ENCODE measurements around the gene SOHLH1.

The SOHLH1 gene

DNA sequence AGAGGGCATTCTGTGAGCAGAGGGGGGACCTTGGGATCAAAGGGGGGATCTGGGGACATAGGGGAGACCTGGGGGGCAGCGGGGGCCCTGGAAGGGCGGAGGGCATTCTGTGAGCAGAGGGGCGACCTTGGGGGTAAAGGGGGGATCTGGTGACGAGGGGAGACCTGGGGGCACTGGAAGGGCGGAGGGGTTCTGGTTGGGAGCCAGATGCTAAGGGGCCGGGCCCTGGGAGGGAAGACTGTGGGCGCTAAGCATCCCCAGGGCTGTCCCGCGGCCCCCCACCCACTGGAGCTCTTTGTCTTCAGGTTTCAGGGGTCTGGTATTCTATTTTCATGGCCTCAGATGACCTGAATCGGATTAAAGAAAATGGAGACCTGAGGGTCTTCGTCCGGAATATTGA, 35.4 kb downstream of the SOHLH1 start:
- Histone ChIP-seq H3K79me2 (ENCODE audit: insufficient read depth, low read depth) (no peaks in the 10 kb centered on the region), H3K4me3 (IDR thresholded peaks at IDR 0.05; ENCODE audit: insufficient read depth, low read depth, low read length) (no peak overlapping the region), H3K4me1 (ENCODE audit: low read depth, poor library complexity, severe bottlenecking) (no peaks in the 10 kb centered on the region), H3K4me2 (no peak overlapping the region), H2AFZ (ENCODE audit: low read depth) (no peak overlapping the region), H3K27ac (no peak overlapping the region), H3K36me3 (ENCODE audit: insufficient read depth) (no peaks in the 10 kb centered on the region), H3K27me3 (ENCODE audit: insufficient read depth, low read depth) (peaks cover 62% of the 10 kb centered on the region), H3K9ac (no peak overlapping the region), H4K20me1 (ENCODE audit: insufficient read depth) (no peaks in the 10 kb centered on the region)
- TF ChIP-seq, protein P1, sequence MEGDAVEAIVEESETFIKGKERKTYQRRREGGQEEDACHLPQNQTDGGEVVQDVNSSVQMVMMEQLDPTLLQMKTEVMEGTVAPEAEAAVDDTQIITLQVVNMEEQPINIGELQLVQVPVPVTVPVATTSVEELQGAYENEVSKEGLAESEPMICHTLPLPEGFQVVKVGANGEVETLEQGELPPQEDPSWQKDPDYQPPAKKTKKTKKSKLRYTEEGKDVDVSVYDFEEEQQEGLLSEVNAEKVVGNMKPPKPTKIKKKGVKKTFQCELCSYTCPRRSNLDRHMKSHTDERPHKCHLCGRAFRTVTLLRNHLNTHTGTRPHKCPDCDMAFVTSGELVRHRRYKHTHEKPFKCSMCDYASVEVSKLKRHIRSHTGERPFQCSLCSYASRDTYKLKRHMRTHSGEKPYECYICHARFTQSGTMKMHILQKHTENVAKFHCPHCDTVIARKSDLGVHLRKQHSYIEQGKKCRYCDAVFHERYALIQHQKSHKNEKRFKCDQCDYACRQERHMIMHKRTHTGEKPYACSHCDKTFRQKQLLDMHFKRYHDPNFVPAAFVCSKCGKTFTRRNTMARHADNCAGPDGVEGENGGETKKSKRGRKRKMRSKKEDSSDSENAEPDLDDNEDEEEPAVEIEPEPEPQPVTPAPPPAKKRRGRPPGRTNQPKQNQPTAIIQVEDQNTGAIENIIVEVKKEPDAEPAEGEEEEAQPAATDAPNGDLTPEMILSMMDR (conservative IDR thresholded peaks at IDR 0.05; ENCODE audit: low read depth, low read length): no peak

DNA sequence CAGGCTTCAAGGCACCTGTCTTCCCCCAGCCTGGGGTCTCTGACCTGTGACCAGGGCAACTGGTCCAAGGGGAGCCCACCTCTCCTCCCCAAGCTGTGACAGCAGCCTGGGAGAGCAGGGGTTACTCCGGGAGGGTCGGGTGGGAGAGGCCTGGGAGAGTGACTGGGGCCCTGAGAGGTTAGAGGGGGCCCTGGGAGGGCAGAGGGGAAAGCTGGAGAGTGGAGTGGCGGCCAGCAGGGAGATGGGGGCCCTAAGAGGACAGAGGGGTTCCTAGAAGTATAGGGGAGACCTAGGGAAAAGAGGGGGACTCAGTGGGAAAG, 35.9 kb downstream of the SOHLH1 start:
- Histone ChIP-seq H3K4me1 (ENCODE audit: low read depth, poor library complexity, severe bottlenecking) (no peaks in the 10 kb centered on the region), H3K79me2 (ENCODE audit: insufficient read depth, low read depth) (no peaks in the 10 kb centered on the region), H3K9ac (no peak overlapping the region), H3K36me3 (ENCODE audit: insufficient read depth) (no peaks in the 10 kb centered on the region), H3K27ac (no peak overlapping the region), H4K20me1 (ENCODE audit: insufficient read depth) (no peaks in the 10 kb centered on the region), H3K27me3 (ENCODE audit: insufficient read depth, low read depth) (peaks cover 67% of the 10 kb centered on the region), H3K4me2 (no peak overlapping the region), H3K4me3 (IDR thresholded peaks at IDR 0.05; ENCODE audit: insufficient read depth, low read depth, low read length) (no peak overlapping the region), H2AFZ (ENCODE audit: low read depth) (no peak overlapping the region)
- TF ChIP-seq, protein P1 (conservative IDR thresholded peaks at IDR 0.05; ENCODE audit: low read depth, low read length): no peak

DNA sequence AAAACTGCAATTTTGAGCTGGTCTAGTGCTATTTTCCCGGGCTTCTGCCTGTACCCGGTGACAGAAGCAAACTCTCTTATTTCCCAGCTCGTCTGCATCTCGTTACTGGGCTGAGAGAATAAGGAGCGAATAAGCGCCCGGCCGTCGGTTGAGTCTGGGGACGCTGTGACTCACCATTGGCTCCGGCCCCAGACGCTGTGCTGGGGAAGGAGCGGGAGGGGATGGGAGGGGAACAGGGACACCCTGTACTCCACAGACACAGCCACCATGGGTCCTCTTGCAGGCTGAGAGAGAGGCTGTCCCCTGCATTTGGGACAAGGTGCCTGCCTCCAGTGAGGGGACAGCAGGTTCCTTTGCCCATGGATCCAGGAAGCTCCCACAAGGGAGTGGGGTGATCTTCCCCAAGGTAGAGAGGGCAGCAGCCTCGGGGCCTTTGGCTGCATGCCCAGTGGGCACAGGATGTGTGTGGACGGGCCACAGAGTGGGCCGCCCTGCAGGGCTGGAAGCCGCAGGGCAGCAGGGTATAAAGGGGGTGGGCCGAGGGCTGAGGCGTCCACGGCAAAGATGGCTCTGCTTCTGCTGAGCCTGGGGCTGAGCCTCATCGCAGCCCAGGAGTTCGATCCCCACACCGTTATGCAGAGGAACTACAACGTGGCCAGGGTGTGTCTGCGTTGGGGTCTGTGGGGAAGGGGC, 36.4 kb downstream of the SOHLH1 start, which contains the start of gene LCN9:
Gene LCN9, plus strand, starts transcription at position 552 of the 693 bp plus-strand sequence. Its CDS starts 13 bp downstream, at position 565.
- Histone ChIP-seq H3K36me3 (ENCODE audit: insufficient read depth) (no peaks in the 10 kb centered on the region), H3K4me2 (no peak within 1 kb of the TSS), H3K4me1 (ENCODE audit: low read depth, poor library complexity, severe bottlenecking) (no peaks in the 10 kb centered on the region), H3K27ac (no peak within 1 kb of the TSS), H3K4me3 (IDR thresholded peaks at IDR 0.05; ENCODE audit: insufficient read depth, low read depth, low read length) (no peak within 1 kb of the TSS), H4K20me1 (ENCODE audit: insufficient read depth) (no peaks in the 10 kb centered on the region), H2AFZ (ENCODE audit: low read depth) (no peak within 1 kb of the TSS), H3K79me2 (ENCODE audit: insufficient read depth, low read depth) (no peaks in the 10 kb centered on the region), H3K9ac (no peak within 1 kb of the TSS), H3K27me3 (ENCODE audit: insufficient read depth, low read depth) (peaks cover 72% of the 10 kb centered on the region)
- TF ChIP-seq, protein P1 (conservative IDR thresholded peaks at IDR 0.05; ENCODE audit: low read depth, low read length): no peak

DNA sequence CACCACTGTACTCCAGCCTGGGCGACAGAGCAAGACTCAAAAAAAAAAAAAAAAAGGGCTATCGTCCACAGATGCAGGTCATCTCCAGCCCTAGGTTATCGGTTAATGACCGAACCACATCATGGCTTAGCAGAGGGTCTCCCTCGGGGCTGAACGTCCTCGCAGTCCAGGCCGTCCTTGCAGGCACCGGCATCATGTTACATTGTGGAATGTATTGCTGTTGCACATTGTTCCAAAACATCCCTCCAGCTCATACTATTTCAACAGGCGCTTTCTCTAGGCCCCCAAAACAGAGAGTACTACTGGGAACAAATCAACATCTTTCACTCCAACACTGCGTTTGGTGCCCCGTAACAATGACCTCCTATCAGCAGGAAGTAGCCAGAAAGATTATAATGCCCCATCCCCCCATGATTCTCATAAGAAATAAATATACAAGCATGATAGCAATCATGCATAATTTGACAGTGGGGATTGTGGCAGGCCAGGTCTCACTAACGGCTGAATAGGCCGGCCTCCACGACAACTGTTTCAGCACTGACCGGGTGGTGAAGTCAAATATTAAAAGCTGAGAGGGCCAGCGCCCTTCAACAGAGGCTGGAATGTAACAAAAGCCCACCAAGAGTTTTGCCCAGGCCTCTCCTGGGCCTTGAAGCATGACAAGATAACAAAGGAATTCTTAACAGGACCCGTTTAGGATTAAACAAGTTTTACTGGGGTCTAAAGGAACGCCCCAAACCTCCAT, 37.3 kb downstream of the SOHLH1 start:
- no peaks in the 10 kb centered on the region for H3K4me1 ChIP-seq (ENCODE audit: low read depth, poor library complexity, severe bottlenecking)
- no peaks in the 10 kb centered on the region for H3K79me2 ChIP-seq (ENCODE audit: insufficient read depth, low read depth)
- H3K27ac ChIP-seq: no peak overlapping the region
- peaks cover 78% of the 10 kb centered on the region for H3K27me3 ChIP-seq (ENCODE audit: insufficient read depth, low read depth)
- H2AFZ ChIP-seq (ENCODE audit: low read depth): no peak overlapping the region
- H3K4me3 ChIP-seq (IDR thresholded peaks at IDR 0.05; ENCODE audit: insufficient read depth, low read depth, low read length): no peak overlapping the region
- H3K9ac ChIP-seq: no peak overlapping the region
- TF ChIP-seq, protein P1 (conservative IDR thresholded peaks at IDR 0.05; ENCODE audit: low read depth, low read length): no peak
- H3K4me2 ChIP-seq: no peak overlapping the region
- no peaks in the 10 kb centered on the region for H3K36me3 ChIP-seq (ENCODE audit: insufficient read depth)
- H4K20me1 ChIP-seq (ENCODE audit: insufficient read depth): no peaks in the 10 kb centered on the region

All from KMS-11 (cell line).